BLaER1 treated with 17β-estradiol and CSF1 and Interleukin-3, amounts not matched to agents 10 nM and 100 nM (cell line): ENCODE data around the gene ACHE.

Source experiments
- H3K27ac ChIP-seq, 11 experiments: shearing (Covaris generic); formaldehyde crosslinking; 2 replicates each; pipeline ENCODE4 v1.8.1; 2022
- H3K27me3 ChIP-seq, 11 experiments: shearing (Covaris generic); formaldehyde crosslinking; 2 replicates each; pipeline ENCODE4 v1.8.1; 2022
- H3K36me3 ChIP-seq, 11 experiments: shearing (Covaris generic); formaldehyde crosslinking; 2 replicates each; pipeline ENCODE4 v1.8.1; 2022
- H3K4me1 ChIP-seq, 10 experiments: shearing (Covaris generic); formaldehyde crosslinking; 2 replicates each; pipeline ENCODE4 v1.8.1; 2022
- H3K4me2 ChIP-seq, 11 experiments: shearing (Covaris generic); formaldehyde crosslinking; 2 replicates each; pipeline ENCODE4 v1.8.1; 2022
- H3K4me3 ChIP-seq, 10 experiments: shearing (Covaris generic); formaldehyde crosslinking; 2 replicates each; pipeline ENCODE4 v1.8.1; 2022
- H3K9ac ChIP-seq, 11 experiments: shearing (Covaris generic); formaldehyde crosslinking; 2 replicates each; pipeline ENCODE4 v1.8.1; 2022
- H3K9me3 ChIP-seq, 11 experiments: shearing (Covaris generic); formaldehyde crosslinking; replicated peaks in 1 of 11; 2 replicates each; pipeline ENCODE4 v1.8.1; 2022
- H4K20me1 ChIP-seq, 11 experiments: shearing (Covaris generic); formaldehyde crosslinking; 2 replicates each; pipeline ENCODE4 v1.8.1; 2022
- Cebpa-rat ChIP-seq, 11 experiments: shearing (Covaris generic); IDR thresholded peaks; 2 replicates each; pipeline ENCODE4 v1.8.1; 2022

ACHE gene

DNA sequence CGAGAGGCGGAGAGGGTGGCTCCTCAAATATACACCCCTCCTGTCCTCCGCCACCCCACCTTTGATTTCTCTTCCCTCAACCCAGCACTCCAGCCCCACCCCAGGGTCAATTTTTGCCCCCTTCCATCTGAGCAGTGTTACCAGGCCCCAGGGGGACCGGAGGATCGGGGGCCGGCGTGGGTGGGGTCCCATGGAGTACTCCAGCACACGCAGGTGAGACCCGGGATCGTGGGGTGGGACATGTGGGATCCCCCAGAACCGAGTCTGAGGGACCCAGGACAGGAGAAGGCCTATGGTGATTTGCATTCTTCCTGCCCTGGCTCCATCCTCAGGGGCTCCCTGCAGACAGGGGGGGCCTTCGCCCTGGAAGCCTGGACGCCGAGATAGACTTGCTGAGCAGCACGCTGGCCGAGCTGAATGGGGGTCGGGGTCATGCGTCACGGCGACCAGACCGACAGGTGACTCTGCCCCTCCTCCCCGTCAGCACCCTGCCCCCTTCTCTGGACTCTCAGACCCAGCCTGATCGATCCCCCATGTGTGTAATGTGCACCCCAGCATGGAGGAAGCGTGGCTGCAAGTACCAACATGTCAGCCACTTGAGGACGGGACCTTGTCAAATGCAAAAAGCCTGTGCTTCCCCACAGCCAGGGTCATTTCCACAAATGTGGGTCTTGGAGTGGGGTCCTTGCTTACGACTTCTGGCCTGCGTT is 27.8 kb downstream of the ACHE start:
- Histone ChIP-seq H3K4me1 (peaks cover 56 to 74% (median 68%) of the 10 kb centered on the region in 10 experiments), H3K9ac (peak overlapping the region; percentile 88 to 99 (median 96)), H4K20me1 (peaks cover 0 to 16% (median 5%) of the 10 kb centered on the region in 11 experiments; a peak in 8 of 22 replicates), H3K27ac (peak overlapping the region; percentile 87 to 98 (median 95)), H3K36me3 (peaks cover 33 to 61% (median 52%) of the 10 kb centered on the region in 11 experiments), H3K4me3 (peak overlapping the region; percentile 76 to 99 (median 95)), H3K27me3 (no peaks in the 10 kb centered on the region), H3K9me3 (no peaks in the 10 kb centered on the region), H3K4me2 (peak overlapping the region; percentile 93 to 99 (median 98))
- TF ChIP-seq Cebpa-rat (IDR thresholded peaks at IDR 0.05) = no peak

DNA sequence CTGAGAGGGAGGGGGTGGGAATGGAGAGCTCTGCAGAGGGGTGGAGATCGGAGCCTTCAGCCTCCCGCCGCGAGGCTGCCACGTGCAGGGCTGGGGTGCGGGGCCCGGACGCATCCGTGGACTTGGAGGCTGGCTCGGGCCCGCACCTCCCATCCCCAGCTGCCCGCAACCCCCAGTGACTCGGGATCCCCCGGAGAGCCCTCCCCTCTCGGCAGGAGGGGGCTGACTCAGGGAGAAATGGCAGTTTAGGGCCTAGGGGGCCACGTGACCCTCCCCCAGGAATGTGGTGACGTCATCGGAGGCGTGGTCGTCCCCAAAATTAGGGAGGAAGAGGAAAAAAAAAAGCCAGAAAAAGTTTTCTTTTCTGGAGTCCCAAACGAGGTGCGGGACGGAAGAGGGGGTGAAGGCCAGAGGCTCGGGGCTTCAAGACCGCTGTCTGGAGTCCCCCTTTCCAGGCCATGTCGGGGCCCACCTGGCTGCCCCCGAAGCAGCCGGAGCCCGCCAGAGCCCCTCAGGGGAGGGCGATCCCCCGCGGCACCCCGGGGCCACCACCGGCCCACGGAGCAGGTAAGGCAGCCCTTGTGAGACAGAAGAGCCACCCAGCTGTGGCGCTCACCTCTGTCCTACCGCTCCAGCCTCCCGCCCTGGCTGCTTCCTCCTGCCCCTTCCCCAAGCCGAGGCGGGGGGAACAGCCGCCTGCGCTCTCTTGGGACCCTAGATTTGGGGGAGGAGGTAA is 28.5 kb downstream of the ACHE start, which contains the start of gene TRIP6:
TRIP6 (plus strand) TSS at position 348 of the 736 bp plus-strand sequence; CDS start at position 459, 111 bp downstream.
- peak within 1 kb of the TSS; percentile 87 to 98 (median 95) for H3K27ac ChIP-seq
- H3K9me3 ChIP-seq = no peaks in the 10 kb centered on the region
- no peak for TF ChIP-seq Cebpa-rat (IDR thresholded peaks at IDR 0.05)
- H3K4me3 ChIP-seq = peak within 1 kb of the TSS; percentile 76 to 99 (median 95)
- H4K20me1 ChIP-seq = peaks cover 0 to 23% (median 8%) of the 10 kb centered on the region in 11 experiments; a peak in 12 of 22 replicates
- peak within 1 kb of the TSS; percentile 88 to 99 (median 96) for H3K9ac ChIP-seq
- no peaks in the 10 kb centered on the region for H3K27me3 ChIP-seq
- peaks cover 31 to 61% (median 52%) of the 10 kb centered on the region in 11 experiments for H3K36me3 ChIP-seq
- peak within 1 kb of the TSS; percentile 93 to 99 (median 98) for H3K4me2 ChIP-seq
- H3K4me1 ChIP-seq = peaks cover 57 to 81% (median 74%) of the 10 kb centered on the region in 10 experiments

DNA sequence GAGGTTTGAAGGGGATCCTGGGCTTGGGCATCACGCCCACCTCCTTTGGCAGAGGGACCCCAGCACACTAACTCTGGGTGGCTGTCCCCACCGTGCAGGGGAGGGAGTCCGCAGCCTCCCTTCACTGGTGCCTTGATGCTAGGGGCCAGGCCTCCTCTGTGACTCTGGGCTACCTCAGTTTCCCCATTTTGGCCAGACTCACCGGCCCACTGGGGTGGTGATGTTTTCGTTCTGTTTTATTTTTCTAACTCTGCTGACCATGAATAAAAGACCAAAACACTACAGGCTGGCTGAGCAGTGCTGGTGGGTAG is 29.0 kb downstream of the ACHE start:
- H3K4me1 ChIP-seq = peaks cover 57 to 84% (median 74%) of the 10 kb centered on the region in 10 experiments
- H3K27ac ChIP-seq = peak overlapping the region; percentile 87 to 98 (median 95)
- H3K36me3 ChIP-seq = peaks cover 31 to 61% (median 52%) of the 10 kb centered on the region in 11 experiments
- H3K9ac ChIP-seq = peak overlapping the region; percentile 88 to 99 (median 96)
- H3K9me3 ChIP-seq = no peaks in the 10 kb centered on the region
- H3K4me3 ChIP-seq = peak overlapping the region; percentile 76 to 99 (median 95)
- peak overlapping the region; percentile 93 to 99 (median 98) for H3K4me2 ChIP-seq
- no peak for TF ChIP-seq Cebpa-rat (IDR thresholded peaks at IDR 0.05)
- H4K20me1 ChIP-seq = peaks cover 0 to 28% (median 10%) of the 10 kb centered on the region in 11 experiments; a peak in 15 of 22 replicates
- no peaks in the 10 kb centered on the region for H3K27me3 ChIP-seq

DNA sequence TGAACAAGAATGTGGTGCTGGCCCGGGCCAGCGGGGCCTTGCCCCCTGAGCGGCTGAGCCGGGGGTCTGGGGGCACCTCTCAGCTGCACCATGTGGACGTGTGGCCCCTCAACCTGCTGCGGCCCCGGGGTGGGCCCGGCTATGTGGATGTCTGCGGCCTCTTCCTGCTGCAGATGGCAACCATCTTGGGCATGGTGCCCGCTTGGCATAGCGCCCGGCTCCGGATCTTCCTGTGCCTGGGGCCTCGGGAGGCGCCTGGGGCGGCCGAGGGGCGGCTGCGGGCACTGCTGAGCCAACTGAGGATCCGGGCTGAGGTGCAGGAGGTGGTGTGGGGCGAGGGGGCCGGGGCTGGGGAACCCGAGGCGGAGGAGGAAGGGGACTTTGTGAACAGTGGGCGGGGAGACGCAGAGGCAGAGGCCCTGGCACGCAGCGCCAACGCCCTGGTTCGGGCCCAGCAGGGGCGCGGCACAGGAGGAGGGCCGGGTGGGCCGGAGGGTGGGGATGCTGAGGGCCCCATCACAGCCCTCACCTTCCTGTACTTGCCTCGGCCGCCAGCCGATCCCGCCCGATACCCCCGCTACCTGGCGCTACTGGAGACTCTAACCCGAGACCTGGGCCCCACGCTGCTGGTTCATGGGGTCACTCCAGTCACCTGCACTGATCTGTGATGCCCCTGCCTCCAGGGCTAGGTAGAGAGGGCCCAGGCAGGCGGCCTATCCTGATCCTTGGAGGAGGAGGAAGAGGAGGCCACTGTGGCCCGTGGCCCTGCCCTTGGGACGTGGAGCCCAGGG is 29.6 kb downstream of the ACHE start:
- Histone ChIP-seq H3K4me1 (peaks cover 58 to 83% (median 71%) of the 10 kb centered on the region in 10 experiments), H3K4me2 (peak overlapping the region; percentile 93 to 99 (median 98)), H3K27me3 (no peaks in the 10 kb centered on the region), H3K36me3 (peaks cover 31 to 61% (median 52%) of the 10 kb centered on the region in 11 experiments), H4K20me1 (peaks cover 0 to 34% (median 16%) of the 10 kb centered on the region in 11 experiments; a peak in 17 of 22 replicates), H3K4me3 (peak overlapping the region; percentile 76 to 99 (median 95); a peak in 19 of 20 replicates), H3K9ac (peak overlapping the region; percentile 88 to 99 (median 96)), H3K27ac (peak overlapping the region; percentile 87 to 98 (median 95)), H3K9me3 (no peaks in the 10 kb centered on the region)
- TF ChIP-seq Cebpa-rat (IDR thresholded peaks at IDR 0.05) = no peak

DNA sequence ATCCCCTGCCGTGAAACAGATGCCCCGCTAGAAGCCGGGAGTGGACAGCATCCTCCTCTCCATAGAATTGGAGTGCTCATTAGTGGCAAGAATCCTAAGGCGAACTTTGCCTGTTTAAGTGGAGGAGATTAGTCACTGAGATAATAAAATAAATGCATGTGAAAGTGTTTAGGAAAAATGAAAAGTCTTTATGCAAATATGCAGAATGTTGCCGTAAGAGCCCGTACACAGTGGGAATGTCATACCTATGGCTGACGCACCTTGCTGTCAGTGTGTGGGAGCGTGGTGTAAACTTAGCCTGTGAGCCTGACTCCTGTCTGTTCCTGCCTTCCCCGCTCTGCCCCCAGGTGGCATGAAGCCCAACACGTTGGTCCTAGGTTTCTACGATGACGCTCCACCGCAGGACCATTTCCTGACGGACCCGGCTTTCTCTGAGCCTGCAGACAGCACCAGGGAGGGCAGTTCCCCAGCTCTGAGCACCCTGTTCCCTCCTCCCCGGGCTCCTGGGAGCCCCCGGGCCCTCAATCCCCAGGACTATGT is 30.2 kb downstream of the ACHE start:
- Histone ChIP-seq H3K4me3 (peak overlapping the region in 3 of 10 experiments; percentile 95 to 99 (median 99); a peak in 4 of 20 replicates), H3K4me1 (peaks cover 52 to 83% (median 70%) of the 10 kb centered on the region in 10 experiments), H3K4me2 (peak overlapping the region; percentile 93 to 99 (median 98)), H3K36me3 (peaks cover 31 to 61% (median 52%) of the 10 kb centered on the region in 11 experiments), H3K27ac (peak overlapping the region; percentile 87 to 98 (median 95); a peak in 21 of 22 replicates), H3K27me3 (no peaks in the 10 kb centered on the region), H3K9ac (peak overlapping the region in 10 of 11 experiments; percentile 88 to 98 (median 96); a peak in 17 of 22 replicates), H4K20me1 (peaks cover 0 to 41% (median 23%) of the 10 kb centered on the region in 11 experiments; a peak in 18 of 22 replicates), H3K9me3 (no peaks in the 10 kb centered on the region)
- TF ChIP-seq Cebpa-rat (IDR thresholded peaks at IDR 0.05) = no peak

DNA sequence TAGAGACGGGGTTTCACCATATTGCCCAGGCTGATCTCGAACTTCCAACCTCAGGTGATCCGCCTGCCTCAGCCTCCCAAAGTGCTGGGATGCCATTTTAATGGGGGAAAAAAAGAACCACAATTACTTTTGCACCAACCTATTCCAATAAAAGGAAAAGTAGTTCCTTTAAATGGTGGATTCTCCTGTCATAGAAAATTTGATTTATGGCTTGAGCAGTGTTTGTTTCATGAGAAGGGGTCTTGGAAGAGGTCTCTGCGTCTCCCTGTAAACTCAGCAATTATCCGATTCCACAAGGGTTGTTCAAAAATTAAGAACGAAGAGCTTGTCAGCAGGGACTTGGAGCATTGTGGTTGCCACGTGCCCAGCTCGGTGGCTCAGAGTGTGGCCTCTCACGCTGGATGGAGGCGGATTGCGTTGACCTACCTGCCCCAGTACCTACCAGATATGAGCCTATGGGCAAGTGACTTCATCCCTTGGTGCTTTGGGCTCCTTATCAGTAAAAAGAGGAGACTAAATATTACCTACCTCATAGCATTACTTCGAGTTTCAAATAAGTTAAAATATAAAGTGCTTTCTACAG is 31.3 kb downstream of the ACHE start:
- Histone ChIP-seq H3K4me1 (peaks cover 45 to 83% (median 69%) of the 10 kb centered on the region in 10 experiments), H3K27ac (no peak overlapping the region), H3K27me3 (no peaks in the 10 kb centered on the region), H3K36me3 (peaks cover 32 to 66% (median 61%) of the 10 kb centered on the region in 11 experiments), H3K9ac (0 out of 22 replicates have a peak overlapping the region, but pooled peaks of 1 of the 11 experiments have one; percentile 1), H3K4me3 (no peak overlapping the region), H3K4me2 (peak overlapping the region in 5 of 11 experiments; percentile 30 to 95 (median 37); a peak in 5 of 22 replicates), H4K20me1 (peaks cover 9 to 52% (median 34%) of the 10 kb centered on the region in 11 experiments; a peak in 21 of 22 replicates), H3K9me3 (no peaks in the 10 kb centered on the region)
- no peak for TF ChIP-seq Cebpa-rat (IDR thresholded peaks at IDR 0.05)

DNA sequence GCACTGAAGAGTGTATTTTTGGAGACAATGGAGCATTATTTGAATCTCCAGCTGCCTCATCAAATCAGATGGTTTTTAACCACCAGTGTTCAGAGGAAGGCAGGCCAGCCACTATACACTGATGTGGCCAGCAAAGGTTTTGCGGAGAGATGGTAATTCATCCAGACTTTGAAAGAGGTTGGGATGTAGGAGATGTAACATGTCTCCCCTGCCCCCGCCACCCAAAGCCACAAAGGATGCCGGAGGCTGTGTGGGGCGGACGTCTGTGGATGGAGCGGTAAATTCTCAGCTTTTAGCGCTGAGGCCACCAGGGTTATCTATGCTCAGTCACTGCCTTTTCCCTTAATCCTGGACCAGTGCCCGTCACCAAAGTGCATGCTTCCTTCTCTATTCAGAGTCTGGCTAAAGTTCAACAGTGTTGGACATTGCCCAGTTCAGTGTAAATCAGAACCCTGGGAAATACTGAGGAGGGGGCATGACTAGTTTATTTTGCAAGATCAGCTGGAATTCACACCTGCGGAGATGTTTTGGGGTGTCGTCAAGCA is 32.2 kb downstream of the ACHE start:
- Histone ChIP-seq H3K4me2 (peak overlapping the region in 10 of 11 experiments; percentile 0 to 95 (median 35); a peak in 16 of 22 replicates), H3K36me3 (peaks cover 32 to 75% (median 69%) of the 10 kb centered on the region in 11 experiments), H4K20me1 (peaks cover 17 to 60% (median 43%) of the 10 kb centered on the region in 11 experiments; a peak in 21 of 22 replicates), H3K9me3 (no peaks in the 10 kb centered on the region), H3K27me3 (no peaks in the 10 kb centered on the region), H3K4me1 (peaks cover 37 to 75% (median 61%) of the 10 kb centered on the region in 10 experiments), H3K27ac (0 out of 22 replicates have a peak overlapping the region, but pooled peaks of 1 of the 11 experiments have one; percentile 13), H3K4me3 (no peak overlapping the region), H3K9ac (peak overlapping the region in 6 of 11 experiments; percentile 2 to 35 (median 30); a peak in 4 of 22 replicates)
- no peak for TF ChIP-seq Cebpa-rat (IDR thresholded peaks at IDR 0.05)
